ENCODE data around the gene NECAB2.

The NECAB2 gene

GRCh38 chr16:83951544-83951943 lies 16.5 kb upstream of the NECAB2 start:
- no peak for DNase-seq (ENCODE audit: extremely low read depth in 1 of 2, low read depth in 1 of 2)

DNA sequence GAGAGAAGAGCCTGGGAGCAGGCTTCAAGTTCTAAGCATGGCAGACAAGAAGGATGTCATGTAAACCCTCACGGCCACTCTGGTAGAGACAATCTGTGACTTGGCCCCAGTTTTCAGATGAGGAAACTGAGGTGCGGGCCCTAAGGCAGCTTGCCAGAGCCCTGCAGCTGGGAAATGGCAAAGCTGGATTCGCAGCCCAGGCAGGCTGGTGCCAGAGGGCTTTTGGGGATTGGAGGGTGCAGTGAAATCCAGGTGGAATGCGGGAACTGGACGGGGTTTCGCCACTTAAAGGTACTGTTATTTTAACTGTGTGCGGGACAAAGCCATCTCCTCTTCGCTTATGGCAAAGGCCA lies 15.5 kb upstream of the NECAB2 start:
- no peak for DNase-seq (ENCODE audit: extremely low read depth in 1 of 2, low read depth in 1 of 2)

DNA sequence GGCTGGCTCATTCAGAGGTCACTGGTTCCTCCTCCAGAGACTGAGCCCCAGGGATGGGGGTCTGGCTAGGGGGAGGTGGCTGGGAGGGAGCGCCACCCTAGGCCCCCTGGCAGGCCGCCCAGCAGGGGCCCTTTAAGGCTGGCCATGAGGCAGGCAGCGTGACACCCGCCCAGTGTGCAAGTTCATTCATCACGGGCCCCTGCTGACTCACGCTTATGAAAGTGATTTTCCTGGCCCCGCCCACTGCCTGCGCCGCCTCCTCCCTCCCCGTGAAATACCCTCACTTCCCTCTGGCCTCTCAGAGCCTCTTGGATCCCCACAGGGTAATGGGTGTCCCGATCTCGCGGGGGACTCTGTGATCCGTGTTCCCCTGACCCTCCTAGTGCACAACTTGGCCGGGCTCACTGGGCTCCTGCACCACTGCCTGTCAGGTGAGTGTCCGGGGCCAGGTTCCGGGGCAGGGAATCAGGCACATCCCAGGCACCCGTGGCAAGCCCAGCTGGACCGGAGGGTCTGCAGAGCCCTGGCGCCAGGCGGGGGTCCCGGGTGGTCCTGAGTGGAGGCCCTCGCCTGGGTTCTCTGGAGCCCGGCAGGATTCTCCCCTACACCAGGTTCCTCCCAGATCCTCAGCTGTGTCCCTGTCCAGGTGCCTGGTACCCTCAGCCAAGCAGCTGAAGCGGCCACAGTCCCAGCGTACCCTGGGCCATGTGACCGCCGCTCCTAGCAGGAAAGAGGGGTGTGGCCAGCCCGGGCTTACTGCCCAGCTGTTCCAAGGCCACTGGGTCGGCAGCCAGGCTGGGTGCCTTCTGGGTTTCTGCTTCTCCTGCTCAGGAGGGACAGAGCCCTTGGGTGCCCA lies 14.9 kb upstream of the NECAB2 start, which contains the start of gene OSGIN1:
OSGIN1 (plus strand) TSS at position 301 of the 856 bp plus-strand sequence. CDS start 4,432 bp downstream, outside the sequence.
- DNase-seq (ENCODE audit: extremely low read depth in 1 of 2, low read depth in 1 of 2), result peak; percentile 1 to 21

- no peak for DNase-seq (ENCODE audit: extremely low read depth in 1 of 2, low read depth in 1 of 2)
Measured at GRCh38 chr16:83953796-83954576, 14.1 kb upstream of the NECAB2 start.

- no peak for DNase-seq (ENCODE audit: extremely low read depth in 1 of 2, low read depth in 1 of 2)
Measured at GRCh38 chr16:83954577-83955016, 13.4 kb upstream of the NECAB2 start.

DNA sequence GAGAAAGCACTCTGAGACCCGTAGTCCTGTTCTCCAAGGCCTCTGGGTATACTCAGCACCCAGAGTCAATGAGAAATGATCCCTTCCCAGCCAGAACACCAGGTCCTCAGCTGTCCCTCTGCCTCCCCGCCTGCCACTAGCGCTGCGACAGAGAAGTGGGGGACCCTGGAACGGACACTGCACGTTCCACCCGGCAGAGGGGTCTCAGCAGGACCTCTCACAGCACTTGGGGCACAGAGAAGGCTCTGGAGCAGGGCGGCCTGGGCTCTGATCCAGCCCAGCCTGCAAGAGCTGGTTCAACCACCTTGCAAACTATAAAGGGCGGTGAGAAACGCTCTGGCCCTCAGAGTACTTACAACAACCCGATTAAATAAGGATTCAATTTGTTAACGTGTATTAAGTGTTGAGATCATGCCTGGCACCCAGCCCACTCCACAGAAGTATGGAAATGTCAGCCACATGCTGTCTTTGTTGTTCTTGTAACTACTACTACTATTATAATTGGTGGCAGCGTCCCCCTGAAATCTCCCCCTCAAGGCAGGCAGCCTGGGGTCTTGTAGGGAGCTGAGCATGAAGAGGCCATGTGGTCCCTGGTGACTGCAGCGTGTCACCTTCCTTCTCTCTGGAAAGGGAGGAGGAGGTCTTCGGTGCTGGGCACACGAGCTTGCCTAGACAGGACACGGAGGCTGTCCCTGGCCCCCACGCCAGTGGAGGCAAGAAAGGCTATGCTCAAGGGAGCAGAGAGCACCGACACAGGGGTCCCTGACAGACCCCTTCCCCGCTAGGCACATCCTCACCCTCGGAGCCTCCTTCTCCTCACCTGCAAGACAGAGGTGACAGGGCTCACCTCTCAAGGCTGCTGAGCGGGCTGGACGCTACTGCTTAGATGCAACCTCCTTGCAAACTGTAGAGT lies 12.6 kb upstream of the NECAB2 start:
- no peak for DNase-seq (ENCODE audit: extremely low read depth in 1 of 2, low read depth in 1 of 2)

GRCh38 chr16:83956336-83957289 lies 11.4 kb upstream of the NECAB2 start:
- DNase-seq (ENCODE audit: extremely low read depth in 1 of 2, low read depth in 1 of 2), result peak; percentile 3 to 49

GRCh38 chr16:83957296-83957855 lies 10.7 kb upstream of the NECAB2 start:
- DNase-seq (ENCODE audit: extremely low read depth in 1 of 2, low read depth in 1 of 2), result no peak

- DNase-seq (ENCODE audit: extremely low read depth in 1 of 2, low read depth in 1 of 2), result no peak
Measured at GRCh38 chr16:83958137-83958845, 9.8 kb upstream of the NECAB2 start.

DNA sequence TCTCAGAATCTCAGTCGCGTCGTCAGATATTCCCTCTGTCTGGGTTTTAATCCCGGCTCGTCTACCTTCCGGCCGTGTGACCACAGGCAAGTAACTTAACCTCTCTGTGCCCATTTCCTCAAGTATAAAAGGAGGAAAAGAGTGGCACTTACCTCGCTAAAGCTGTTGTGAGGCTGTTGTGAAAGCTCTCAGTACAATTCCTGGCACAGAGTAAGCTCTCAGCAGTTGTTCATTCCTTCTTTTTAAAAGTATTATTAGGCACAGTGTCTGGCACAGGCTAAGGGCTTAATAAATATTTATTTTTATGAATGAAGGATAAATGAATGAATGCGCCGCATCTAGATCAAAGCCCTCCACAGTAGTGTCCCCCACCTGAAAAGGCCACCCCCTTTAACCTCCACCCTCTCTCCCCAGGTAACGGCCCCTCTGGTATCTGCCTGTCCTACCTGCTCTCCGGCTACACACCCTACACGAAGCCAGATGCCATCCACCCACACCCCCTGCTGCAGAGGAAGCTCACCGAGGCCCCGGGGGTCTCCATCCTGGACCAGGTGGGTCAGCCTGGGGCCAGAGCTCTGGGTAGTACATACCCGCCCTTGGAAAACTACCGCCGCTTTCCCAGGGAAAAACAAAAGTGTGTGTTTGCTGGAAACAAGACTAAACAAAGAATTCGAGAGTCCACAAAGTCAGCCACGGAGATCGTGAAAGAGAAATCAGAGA lies 9.0 kb upstream of the NECAB2 start:
- DNase-seq (ENCODE audit: extremely low read depth in 1 of 2, low read depth in 1 of 2), result no peak

- DNase-seq (ENCODE audit: extremely low read depth in 1 of 2, low read depth in 1 of 2), result no peak
Measured at GRCh38 chr16:83959656-83960434, 8.2 kb upstream of the NECAB2 start.

DNA sequence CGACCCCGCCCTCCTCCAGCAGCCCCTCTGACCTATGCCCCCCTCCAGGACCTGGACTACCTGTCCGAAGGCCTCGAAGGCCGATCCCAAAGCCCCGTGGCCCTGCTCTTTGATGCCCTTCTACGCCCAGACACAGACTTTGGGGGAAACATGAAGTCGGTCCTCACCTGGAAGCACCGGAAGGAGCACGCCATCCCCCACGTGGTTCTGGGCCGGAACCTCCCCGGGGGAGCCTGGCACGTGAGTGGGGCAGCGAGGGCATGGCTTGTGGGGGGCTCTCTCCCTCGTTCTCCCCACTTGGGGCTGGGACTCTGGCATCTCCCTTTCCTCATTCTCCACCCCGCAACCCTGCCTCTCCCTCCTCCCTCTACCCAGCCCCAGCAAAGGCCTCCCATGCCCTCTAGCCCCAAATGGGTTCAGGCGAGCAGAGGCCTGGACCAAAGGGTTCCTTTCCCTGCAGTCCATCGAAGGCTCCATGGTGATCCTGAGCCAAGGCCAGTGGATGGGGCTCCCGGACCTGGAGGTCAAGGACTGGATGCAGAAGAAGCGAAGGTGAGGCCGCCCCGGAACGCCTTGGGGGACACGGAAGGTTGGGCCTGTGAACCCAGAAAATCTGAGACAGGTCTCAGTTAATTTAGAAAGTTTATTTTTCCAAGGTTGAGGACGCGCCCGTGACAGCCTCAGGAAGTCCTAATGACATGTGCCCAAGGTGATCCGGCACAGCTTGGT lies 7.4 kb upstream of the NECAB2 start:
- no peak for DNase-seq (ENCODE audit: extremely low read depth in 1 of 2, low read depth in 1 of 2)

DNA sequence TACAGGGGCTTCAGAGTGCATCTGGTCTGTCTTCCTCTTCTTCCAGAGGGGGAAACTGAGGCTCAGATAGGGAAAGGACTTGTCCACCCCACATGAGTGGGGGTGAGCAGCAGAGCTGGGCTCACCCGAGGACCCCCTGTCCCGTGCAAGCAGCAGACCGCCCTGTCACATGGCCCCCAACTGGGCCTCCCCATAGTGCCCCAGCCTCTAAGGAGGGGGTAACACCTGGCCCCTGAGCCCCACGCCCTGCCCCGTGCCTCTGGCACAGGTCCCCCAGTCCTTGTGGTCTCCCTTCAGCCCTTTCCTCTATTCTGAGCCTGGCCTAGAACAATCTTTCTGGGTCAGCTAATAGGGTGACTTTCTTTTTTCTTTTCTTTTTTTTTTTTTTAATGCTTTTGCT lies 6.5 kb upstream of the NECAB2 start:
- DNase-seq (ENCODE audit: extremely low read depth in 1 of 2, low read depth in 1 of 2), result no peak

DNA sequence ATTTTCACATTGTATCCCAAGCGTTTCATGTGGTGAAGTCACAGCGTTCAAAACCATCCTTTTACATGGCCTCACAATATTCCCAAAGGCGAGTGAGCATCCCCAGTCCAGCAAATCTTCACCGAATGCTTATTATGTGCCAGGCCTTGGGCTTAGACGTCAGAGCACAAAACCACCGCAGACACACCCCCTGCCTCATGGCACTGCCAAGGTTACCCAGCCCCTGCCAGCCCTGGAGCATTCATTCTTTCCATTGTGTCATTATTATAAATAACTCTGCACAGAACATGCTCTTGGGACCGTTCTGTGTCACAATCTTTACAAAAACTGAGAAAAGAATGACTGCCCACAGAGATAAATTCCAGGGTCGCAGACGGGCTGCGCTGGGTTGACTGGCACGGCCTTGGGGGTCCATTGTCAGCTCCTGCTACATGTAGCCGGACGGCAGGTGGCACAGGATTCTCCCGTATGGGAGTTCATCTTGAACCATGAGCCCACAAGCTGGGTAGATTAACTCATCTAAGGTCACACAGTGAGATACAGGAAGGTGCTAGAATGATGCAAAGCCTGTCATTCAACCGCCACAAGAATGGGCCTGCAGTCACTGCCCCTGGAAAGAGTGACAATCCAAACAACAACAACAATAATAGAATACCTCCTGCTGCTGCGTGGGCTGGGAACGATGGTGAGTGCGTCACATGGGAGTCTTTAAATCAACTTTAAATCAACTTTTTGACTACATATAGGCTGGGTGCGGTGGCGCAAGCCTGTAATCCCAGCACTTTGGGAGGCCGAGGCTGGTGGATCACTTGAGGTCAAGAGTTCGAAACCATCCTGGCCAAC lies 4.5 kb upstream of the NECAB2 start:
- no peak for DNase-seq (ENCODE audit: extremely low read depth in 1 of 2, low read depth in 1 of 2)

GRCh38 chr16:83964684-83965443 lies 3.2 kb upstream of the NECAB2 start:
- DNase-seq (ENCODE audit: extremely low read depth in 1 of 2, low read depth in 1 of 2), result no peak
